Coronary artery (tissue), 2 donors: ENCODE results near the gene TRPV5.
A peak's percentile ranks its signal among the peaks of the same experiment; 100 is the strongest.

Experiments
- DNase-seq: peaks from one replicate; pipeline ENCODE4 v3.0.0-alpha.2; 2017; ENCODE audit warnings: low spot score
- H3K27ac ChIP-seq, 2 donors: fragments of 200-600 bp; sonication (generic); one replicate each; pipeline ENCODE4 v1.5.1; 2016 to 2019
- H3K4me3 ChIP-seq: fragments of 200-600 bp; sonication (generic); 2 replicates; pipeline ENCODE4 v1.5.1; 2016; ENCODE audit warnings: mild to moderate bottlenecking, moderate library complexity
- CTCF ChIP-seq: fragments of 200-600 bp; sonication (generic); IDR thresholded peaks from one replicate; pipeline ENCODE4 v1.5.1; 2019; ENCODE audit warnings: antibody characterized with exemption

The TRPV5 gene

GRCh38 chr7:142904128-142904527 lies 29.4 kb downstream of the TRPV5 start:
- no peak overlapping the region for H3K4me3 ChIP-seq
- no peak for TF ChIP-seq CTCF
- no peak overlapping the region for H3K27ac ChIP-seq
- no peak for DNase-seq

GRCh38 chr7:142901426-142902259 lies 31.9 kb downstream of the TRPV5 start:
- DNase-seq, result peak; percentile 38

GRCh38 chr7:142899661-142900060 lies 33.9 kb downstream of the TRPV5 start:
- no peak overlapping the region for H3K4me3 ChIP-seq
- TF ChIP-seq CTCF, result no peak
- no peak overlapping the region for H3K27ac ChIP-seq
- DNase-seq, result no peak

More at GRCh38 chr7:142901426-142902259, 31.9 kb downstream of the TRPV5 start:
- H3K27ac ChIP-seq, result no peak overlapping the region
- no peak overlapping the region for H3K4me3 ChIP-seq
- no peak for TF ChIP-seq CTCF

GRCh38 chr7:142898377-142899170 lies 35.0 kb downstream of the TRPV5 start:
- peak; percentile 43 for DNase-seq
- no peak for TF ChIP-seq CTCF
- Histone ChIP-seq H3K27ac (no peak overlapping the region), H3K4me3 (no peak overlapping the region)

GRCh38 chr7:142897691-142898090 lies 35.9 kb downstream of the TRPV5 start:
- DNase-seq, result peak; percentile 24
- H3K27ac ChIP-seq, result no peak overlapping the region
- TF ChIP-seq CTCF, result no peak
- H3K4me3 ChIP-seq, result no peak overlapping the region

- H3K4me3 ChIP-seq, result no peak overlapping the region
- H3K27ac ChIP-seq, result no peak overlapping the region
- peak; percentile 50 for DNase-seq
- no peak for TF ChIP-seq CTCF
Observed at GRCh38 chr7:142896741-142897379, 36.7 kb downstream of the TRPV5 start.
